Measurements from ENCODE around the gene ELP1. TPM values are rescaled to one million over a fixed set of nuclear protein-coding genes. Genes with fewer than 3 reads are reported as not detected.

Gene ELP1
- total and polyA plus RNA-seq, 4 donors, result 8.0 to 39.3 (median 16.4) TPM

DNA sequence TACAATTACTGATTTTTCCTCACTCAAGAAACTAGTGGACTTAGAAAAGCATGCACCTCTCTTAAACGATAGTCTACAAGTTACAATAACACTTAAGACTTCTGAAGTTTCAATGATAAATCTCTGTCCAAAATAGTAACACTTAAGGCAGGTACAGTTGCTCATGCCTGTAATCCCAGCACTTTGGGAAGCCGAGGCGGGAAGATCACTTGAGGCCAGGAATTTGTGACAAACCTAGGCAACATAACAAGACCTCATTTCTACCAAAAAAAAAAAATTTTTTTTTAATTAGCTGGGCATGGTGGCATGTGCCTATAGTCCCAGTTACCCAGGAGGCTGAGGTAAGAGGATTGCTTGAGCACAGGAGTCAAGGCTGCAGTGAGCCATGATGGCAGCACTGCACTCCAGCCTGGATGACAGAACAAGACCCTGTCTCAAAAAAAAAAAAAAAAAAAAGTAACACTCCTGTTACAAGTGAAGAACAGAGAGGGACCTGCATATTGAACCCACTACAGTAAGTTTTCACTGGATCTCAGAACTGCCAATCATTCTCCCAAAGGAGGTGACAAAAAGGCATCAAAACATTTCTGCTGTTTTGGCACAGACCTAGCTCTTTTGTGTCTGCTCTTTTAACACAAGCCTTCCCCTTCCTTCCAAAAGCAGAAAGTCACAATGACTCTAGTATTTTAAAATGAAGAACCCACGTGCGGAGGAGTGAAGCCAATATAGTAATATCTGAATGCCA, 3.8 kb upstream of the ELP1 start:
- H3K4me1 ChIP-seq (ENCODE audit: control insufficient read depth in 5 of 5, insufficient read depth in 5 of 5, low read length in 5 of 5), result peaks cover 0 to 16% (median 4%) of the 10 kb centered on the region in 5 donors
- H3K36me3 ChIP-seq (ENCODE audit: control insufficient read depth in 4 of 4, insufficient read depth in 4 of 4, low read length in 4 of 4), result peaks cover 5 to 16% (median 13%) of the 10 kb centered on the region in 4 donors
- 74 to 84% methylated on average over 5 of the region's 5 CpGs for WGBS, 2 donors
- no peak for DNase-seq
- ATAC-seq (ENCODE audit: insufficient read depth, low FRiP score), result no peak
- H3K27me3 ChIP-seq (ENCODE audit: control insufficient read depth in 3 of 3, insufficient read depth in 3 of 3, low read length in 2 of 3), result no peaks in the 10 kb centered on the region
- TF ChIP-seq, protein P1, sequence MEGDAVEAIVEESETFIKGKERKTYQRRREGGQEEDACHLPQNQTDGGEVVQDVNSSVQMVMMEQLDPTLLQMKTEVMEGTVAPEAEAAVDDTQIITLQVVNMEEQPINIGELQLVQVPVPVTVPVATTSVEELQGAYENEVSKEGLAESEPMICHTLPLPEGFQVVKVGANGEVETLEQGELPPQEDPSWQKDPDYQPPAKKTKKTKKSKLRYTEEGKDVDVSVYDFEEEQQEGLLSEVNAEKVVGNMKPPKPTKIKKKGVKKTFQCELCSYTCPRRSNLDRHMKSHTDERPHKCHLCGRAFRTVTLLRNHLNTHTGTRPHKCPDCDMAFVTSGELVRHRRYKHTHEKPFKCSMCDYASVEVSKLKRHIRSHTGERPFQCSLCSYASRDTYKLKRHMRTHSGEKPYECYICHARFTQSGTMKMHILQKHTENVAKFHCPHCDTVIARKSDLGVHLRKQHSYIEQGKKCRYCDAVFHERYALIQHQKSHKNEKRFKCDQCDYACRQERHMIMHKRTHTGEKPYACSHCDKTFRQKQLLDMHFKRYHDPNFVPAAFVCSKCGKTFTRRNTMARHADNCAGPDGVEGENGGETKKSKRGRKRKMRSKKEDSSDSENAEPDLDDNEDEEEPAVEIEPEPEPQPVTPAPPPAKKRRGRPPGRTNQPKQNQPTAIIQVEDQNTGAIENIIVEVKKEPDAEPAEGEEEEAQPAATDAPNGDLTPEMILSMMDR (IDR thresholded peaks at IDR 0.05; ENCODE audit: control extremely low read depth, extremely low read depth), result no peak
- H3K4me3 ChIP-seq, result no peak overlapping the region
- no peak overlapping the region for H3K9ac ChIP-seq (ENCODE audit: insufficient read depth in 1 of 2, low read length in 2 of 2)
- H3K9me3 ChIP-seq (ENCODE audit: control insufficient read depth in 4 of 4, insufficient read depth in 3 of 4, low read length in 3 of 4), result no peaks in the 10 kb centered on the region
- no peak overlapping the region for H3K27ac ChIP-seq (ENCODE audit: low read depth in 1 of 2, low read length in 1 of 2)

DNA sequence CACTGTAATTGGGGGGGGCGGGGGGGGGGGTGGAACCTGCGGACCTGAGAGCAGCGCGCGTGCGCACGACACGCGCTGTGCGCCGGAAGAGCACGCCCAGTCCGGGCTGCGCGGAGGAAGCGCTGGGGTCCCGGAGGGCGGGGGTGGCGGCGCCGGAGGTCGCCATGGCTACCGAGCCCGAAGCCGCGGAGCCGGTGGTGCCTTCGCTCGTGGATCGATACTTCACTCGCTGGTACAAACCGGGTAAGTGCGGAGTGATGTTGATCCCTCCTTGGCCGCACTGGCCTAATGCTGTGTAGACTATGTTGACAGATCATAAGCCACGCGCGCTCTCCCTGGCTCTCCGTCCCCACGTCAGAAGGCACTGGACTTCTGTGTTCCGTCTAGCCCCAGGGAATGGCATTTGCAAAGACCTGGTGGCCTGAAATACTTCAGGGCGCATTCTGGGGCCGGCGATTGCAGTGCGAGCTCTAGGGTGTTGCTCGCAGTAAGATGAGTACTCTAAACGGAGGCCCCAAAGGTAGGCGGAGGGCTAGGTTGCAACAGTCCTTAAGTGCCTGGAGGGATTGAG, 484 bp upstream of the ELP1 start, which contains the start of gene ABITRAM:
TSS of gene ABITRAM (plus strand) at position 78 of the 571 bp plus-strand sequence. CDS start at position 165, 87 bp downstream.
- 1% methylated on average over 41 to 47 of the region's 47 CpGs for WGBS, 2 donors
- Histone ChIP-seq H3K9ac (ENCODE audit: insufficient read depth in 1 of 2, low read length in 2 of 2) (peak within 1 kb of the TSS; percentile 75 to 95), H3K36me3 (ENCODE audit: control insufficient read depth in 4 of 4, insufficient read depth in 4 of 4, low read length in 4 of 4) (peaks cover 2 to 7% (median 5%) of the 10 kb centered on the region in 4 donors), H3K27me3 (ENCODE audit: control insufficient read depth in 3 of 3, insufficient read depth in 3 of 3, low read length in 2 of 3) (no peaks in the 10 kb centered on the region), H3K9me3 (ENCODE audit: control insufficient read depth in 4 of 4, insufficient read depth in 3 of 4, low read length in 3 of 4) (no peaks in the 10 kb centered on the region), H3K27ac (ENCODE audit: low read depth in 1 of 2, low read length in 1 of 2) (peak within 1 kb of the TSS; percentile 82 to 95), H3K4me3 (peak within 1 kb of the TSS; percentile 95), H3K4me1 (ENCODE audit: control insufficient read depth in 5 of 5, insufficient read depth in 5 of 5, low read length in 5 of 5) (peaks cover 0 to 19% (median 4%) of the 10 kb centered on the region in 5 donors)
- peak in 2 of 3 donors; percentile 87 to 95 for DNase-seq
- TF ChIP-seq, protein P1 (IDR thresholded peaks at IDR 0.05; ENCODE audit: control extremely low read depth, extremely low read depth), result no peak
- peak; percentile 93 for ATAC-seq (ENCODE audit: insufficient read depth, low FRiP score)

DNA sequence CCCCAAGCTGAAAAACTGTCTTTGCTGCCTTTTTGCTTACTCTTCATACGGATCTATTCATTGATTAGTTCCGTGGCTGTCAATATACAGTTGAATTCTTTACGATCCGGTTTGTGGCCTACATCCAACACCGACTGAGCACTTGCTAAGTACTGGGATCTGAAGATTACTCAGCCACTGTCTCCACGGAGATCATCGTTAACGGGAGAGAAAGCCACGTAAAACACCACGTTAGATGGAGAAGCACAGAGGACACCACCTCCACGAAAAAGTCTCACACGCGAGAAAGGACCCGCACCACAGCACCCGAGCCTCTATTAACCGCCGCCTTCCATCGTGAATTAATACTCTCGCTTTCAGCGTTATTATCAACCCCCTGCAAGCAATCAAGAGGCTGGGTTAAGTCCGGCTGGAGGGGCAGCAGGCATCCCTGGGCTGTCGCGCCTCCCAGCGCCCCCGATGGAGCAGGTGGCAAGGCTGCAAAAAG, 650 bp downstream of the ELP1 start:
- DNase-seq, result peak in 1 of 3 donors; percentile 13
- 1% methylated on average over 25 of the region's 25 CpGs for WGBS, 2 donors
- Histone ChIP-seq H3K9me3 (ENCODE audit: control insufficient read depth in 4 of 4, insufficient read depth in 3 of 4, low read length in 3 of 4) (no peaks in the 10 kb centered on the region), H3K36me3 (ENCODE audit: control insufficient read depth in 4 of 4, insufficient read depth in 4 of 4, low read length in 4 of 4) (peaks cover 3 to 15% (median 6%) of the 10 kb centered on the region in 4 donors), H3K4me1 (ENCODE audit: control insufficient read depth in 5 of 5, insufficient read depth in 5 of 5, low read length in 5 of 5) (peaks cover 0 to 19% (median 4%) of the 10 kb centered on the region in 5 donors), H3K9ac (ENCODE audit: insufficient read depth in 1 of 2, low read length in 2 of 2) (peak overlapping the region; percentile 75 to 95), H3K27ac (ENCODE audit: low read depth in 1 of 2, low read length in 1 of 2) (peak overlapping the region; percentile 82 to 95), H3K27me3 (ENCODE audit: control insufficient read depth in 3 of 3, insufficient read depth in 3 of 3, low read length in 2 of 3) (no peaks in the 10 kb centered on the region), H3K4me3 (peak overlapping the region; percentile 95)
- TF ChIP-seq, protein P1 (IDR thresholded peaks at IDR 0.05; ENCODE audit: control extremely low read depth, extremely low read depth), result no peak
- ATAC-seq (ENCODE audit: insufficient read depth, low FRiP score), result no peak

All from lung (tissue), 12 donors.